Stimulated activated CD4-positive, alpha-beta T cell treated with anti-CD3 and anti-CD28 coated beads, Interleukin-2, amount 100 ng/mL, for 24 hours (primary cell): ENCODE measurements around the gene EXOC3L4.
"Not testable (repeated sequence)": the region's sequence is repeated elsewhere in the genome, so short reads cannot be mapped to it uniquely, and the experiment has no call there.

ENCODE experiments used
- DNase-seq, 2 donors: peaks; one replicate each; pipeline ENCODE4 v3.0.0-alpha.2; 2020

Gene EXOC3L4

GRCh38 chr14:103107941-103108748 lies 13.6 kb downstream of the EXOC3L4 start:
- DNase-seq: no peak

DNA sequence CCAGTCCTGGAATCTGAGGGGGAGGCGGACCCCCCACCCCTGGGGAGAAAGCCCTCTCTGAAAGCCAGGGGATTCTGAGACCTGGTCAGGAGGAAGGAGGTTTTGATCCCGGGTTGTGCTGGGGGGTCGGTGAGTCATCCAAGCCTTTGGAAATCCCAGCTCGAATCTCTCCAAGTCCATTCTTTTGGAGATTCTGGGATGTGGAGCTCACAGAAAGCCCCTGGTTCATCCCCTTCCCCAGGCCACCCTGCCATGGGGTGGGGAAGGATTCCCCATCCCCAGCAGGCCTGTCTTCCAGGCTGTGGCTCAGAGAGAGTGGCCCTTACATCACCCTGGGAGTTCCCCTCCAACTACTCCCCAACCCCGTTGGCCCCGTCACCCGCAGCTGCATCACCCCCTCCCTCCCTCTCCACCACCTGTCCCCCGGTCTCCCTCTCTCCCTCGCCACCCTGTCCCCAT lies 14.3 kb downstream of the EXOC3L4 start:
- DNase-seq: peak in 1 of 2 donors; percentile 30

- no peak for DNase-seq
Measured at GRCh38 chr14:103109535-103110441, 15.3 kb downstream of the EXOC3L4 start.

GRCh38 chr14:103110681-103111231 lies 16.2 kb downstream of the EXOC3L4 start:
- DNase-seq: no peak

DNA sequence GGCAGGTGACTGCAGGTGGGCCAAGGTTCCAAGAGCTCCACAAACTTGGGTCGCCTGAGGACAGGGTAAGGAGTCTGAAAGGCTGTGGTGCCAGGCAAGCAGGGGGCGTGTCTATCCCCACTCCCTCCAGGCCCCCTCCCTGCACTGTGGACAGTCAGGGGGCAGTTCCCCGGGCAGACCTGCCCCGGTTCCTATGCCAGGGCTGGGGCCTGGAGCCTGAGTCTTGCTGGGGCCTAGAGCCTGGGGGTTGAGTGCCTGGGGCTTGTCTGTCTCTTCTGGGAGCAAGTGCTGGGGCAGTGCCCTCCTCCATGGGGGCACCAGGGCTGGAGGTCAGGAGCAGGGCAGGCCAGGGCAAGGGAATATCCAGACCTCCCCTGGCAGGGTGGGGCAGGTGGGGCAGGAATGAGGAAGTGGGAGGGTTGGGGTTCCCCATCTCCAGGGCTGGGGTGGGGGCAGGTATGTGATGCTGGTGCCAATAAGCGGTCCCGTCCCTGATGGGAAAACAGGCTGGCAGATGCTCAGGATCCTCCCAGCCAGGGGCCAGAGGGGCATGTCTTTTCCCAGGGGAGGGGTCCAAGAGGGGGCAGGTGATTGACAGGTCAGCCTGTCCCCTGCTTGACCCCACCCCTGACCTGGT lies 16.8 kb downstream of the EXOC3L4 start:
- no peak for DNase-seq

- DNase-seq: no peak
Measured at GRCh38 chr14:103112400-103113243, 18.1 kb downstream of the EXOC3L4 start.

DNA sequence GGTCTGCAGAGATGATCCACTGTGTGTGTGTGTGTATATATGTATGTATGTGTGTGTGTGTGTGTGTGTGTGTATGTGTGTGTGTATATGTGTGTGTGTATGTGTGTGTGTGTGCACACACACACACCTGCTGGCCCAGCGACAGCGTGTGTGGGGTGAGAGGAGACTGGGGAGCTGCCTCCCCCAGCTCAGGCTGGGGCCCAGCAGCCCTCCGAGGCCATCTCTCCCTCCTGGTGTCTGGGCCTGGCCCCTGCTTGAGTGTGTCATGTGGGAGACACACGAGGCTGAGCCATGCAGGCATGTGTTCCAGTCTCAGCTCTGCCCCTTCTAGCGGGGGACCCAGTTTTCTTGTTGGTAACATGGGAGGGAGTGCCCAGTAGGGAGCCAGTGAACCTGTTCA lies 18.8 kb downstream of the EXOC3L4 start:
- no peak for DNase-seq

DNA sequence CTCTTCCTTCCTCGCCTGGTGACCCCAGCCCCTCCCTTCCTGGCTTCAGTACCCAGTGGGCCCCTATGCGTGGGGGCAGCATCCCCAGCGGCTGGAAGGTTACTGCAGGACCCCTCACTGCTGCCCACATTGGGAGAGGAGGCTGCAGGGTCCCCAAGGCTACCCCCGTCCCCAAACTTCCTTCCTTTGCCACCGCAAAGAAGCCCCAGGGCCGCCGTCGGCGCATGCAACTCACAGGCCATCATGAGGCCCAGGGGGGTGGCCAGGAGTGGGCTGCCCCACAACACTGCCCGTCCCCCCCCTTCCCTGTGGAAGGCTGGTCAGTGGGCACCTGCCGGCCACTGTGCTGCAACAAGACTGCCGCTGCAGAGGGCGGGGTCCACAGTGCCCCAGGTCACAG lies 19.2 kb downstream of the EXOC3L4 start:
- DNase-seq: no peak

- DNase-seq: not testable (repeated sequence)
Measured at GRCh38 chr14:103115086-103115679, 20.7 kb downstream of the EXOC3L4 start.

GRCh38 chr14:103115845-103116572 lies 21.5 kb downstream of the EXOC3L4 start:
- no peak for DNase-seq

- no peak for DNase-seq
Measured at GRCh38 chr14:103116636-103117035, 22.1 kb downstream of the EXOC3L4 start.

- not testable (repeated sequence) for DNase-seq
Measured at GRCh38 chr14:103117499-103117898, 23.0 kb downstream of the EXOC3L4 start.

DNA sequence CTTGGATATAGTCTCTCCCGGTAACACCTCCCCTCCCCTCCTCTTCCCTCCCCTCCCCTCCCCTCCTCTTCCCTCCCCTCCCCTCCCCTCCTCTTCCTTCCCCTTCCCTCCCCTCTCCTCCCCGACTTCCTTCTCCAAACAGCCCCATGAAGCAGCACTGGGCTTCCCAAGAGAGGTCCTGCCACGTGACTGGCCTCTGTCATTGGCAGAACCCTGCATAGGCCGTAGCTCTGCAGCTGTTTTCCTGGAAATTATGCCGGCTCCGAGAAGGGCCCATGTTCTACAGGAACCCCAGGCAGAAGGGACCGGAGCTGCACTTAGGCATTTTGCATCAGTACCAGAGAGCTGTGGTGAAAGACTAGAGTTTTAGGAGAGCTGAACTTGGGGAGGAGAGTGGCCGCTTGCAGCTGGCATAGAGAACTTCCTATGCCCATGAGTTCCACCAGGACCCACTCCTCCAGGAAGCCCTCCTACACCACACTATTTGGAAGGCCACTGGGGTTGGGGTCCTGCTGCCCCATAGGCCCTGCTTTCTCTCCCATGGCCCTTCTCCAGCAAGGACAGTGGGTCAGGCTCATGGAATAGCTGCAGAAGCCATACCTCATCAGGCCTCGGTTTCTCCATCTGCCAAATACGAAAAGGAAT lies 23.6 kb downstream of the EXOC3L4 start:
- DNase-seq: no peak

GRCh38 chr14:103118663-103119404 lies 24.3 kb downstream of the EXOC3L4 start:
- no peak for DNase-seq

DNA sequence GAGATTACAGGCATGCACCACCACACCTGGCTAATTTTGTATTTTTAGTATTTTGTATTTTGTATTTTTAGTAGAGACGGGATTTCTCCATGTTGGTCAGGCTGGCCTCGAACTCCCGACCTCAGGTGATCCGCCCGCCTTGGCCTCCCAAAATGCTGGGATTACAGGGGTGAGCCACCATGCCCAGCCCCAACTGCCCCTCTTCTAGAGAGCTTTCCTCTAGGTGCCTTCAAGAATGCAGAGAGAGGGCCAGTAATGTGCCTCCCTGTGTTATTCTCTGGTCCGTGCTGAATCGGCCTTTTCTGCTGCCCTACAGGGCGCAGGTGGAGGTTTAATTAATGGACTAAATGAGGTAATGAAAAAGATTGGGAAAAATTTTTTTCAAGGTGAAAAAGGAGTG lies 25.0 kb downstream of the EXOC3L4 start:
- not testable (repeated sequence) for DNase-seq

- no peak for DNase-seq
Measured at GRCh38 chr14:103121121-103121845, 26.8 kb downstream of the EXOC3L4 start.

GRCh38 chr14:103121846-103122584 lies 27.5 kb downstream of the EXOC3L4 start:
- DNase-seq: no peak

GRCh38 chr14:103122585-103122946 lies 28.0 kb downstream of the EXOC3L4 start:
- DNase-seq: no peak
